HepG2 (cell line): ENCODE measurements around the gene IPMK.

Experiments
- CEBPG ChIP-seq: IDR thresholded peaks from 2 replicates; pipeline ENCODE4 v1.6.1; 2016
- MIER3 ChIP-seq: IDR thresholded peaks from 2 replicates; pipeline ENCODE4 v1.6.1; 2016; ENCODE audit warnings: missing compliant biosample characterization, borderline replicate concordance
- POLR2AphosphoS5 ChIP-seq: IDR thresholded peaks from 2 replicates; pipeline ENCODE4 v1.6.1; 2012; ENCODE audit warnings: low read depth, low read length
- REPIN1 ChIP-seq: sonication (generic); formaldehyde crosslinking; IDR thresholded peaks from 2 replicates; pipeline ENCODE4 v1.8.0; 2022; ENCODE audit warnings: missing genetic modification reagents, low read depth, mild to moderate bottlenecking, borderline replicate concordance
- SMARCC2 ChIP-seq: fragments of 450-650 bp; IDR thresholded peaks from 2 replicates; pipeline ENCODE4 v1.6.1; 2017; ENCODE audit warnings: antibody characterized with exemption, mild to moderate bottlenecking
- SUZ12 ChIP-seq: fragments of 150-350 bp; IDR thresholded peaks from 2 replicates; pipeline ENCODE4 v1.6.1; 2014; ENCODE audit warnings: low read depth, low read length
- ZIK1 ChIP-seq: sonication (generic); formaldehyde crosslinking; IDR thresholded peaks from 2 replicates; pipeline ENCODE4 v1.5.0; 2020; ENCODE audit warnings: mild to moderate bottlenecking, low read depth, missing genetic modification reagents, borderline replicate concordance
- TF ChIP-seq, protein P1 (sequence below): sonication (generic); formaldehyde crosslinking; IDR thresholded peaks from 2 replicates; pipeline ENCODE4 v1.9.0; 2021; ENCODE audit warnings: missing genetic modification reagents, borderline replicate concordance
- TF ChIP-seq, protein P2 (sequence below): sonication (generic); formaldehyde crosslinking; IDR thresholded peaks from 2 replicates; pipeline ENCODE4 v1.5.1; 2020; ENCODE audit warnings: mild to moderate bottlenecking, missing genetic modification reagents, moderate library complexity
- TF ChIP-seq, protein P3 (sequence below): sonication (generic); formaldehyde crosslinking; IDR thresholded peaks from 2 replicates; pipeline ENCODE4 v1.5.0; 2020; ENCODE audit warnings: mild to moderate bottlenecking, missing genetic modification reagents, moderate library complexity

GRCh38 chr10:58158806-58159205 is 108.9 kb downstream of the IPMK start:
- TF ChIP-seq POLR2AphosphoS5 (no peak), SUZ12 (no peak), MIER3 (CRISPR knock-in tag) (no peak), ZIK1 (no peak), CEBPG (CRISPR knock-in tag) (no peak), REPIN1 (CRISPR knock-in tag) (no peak), SMARCC2 (no peak)
- TF ChIP-seq, protein P1, sequence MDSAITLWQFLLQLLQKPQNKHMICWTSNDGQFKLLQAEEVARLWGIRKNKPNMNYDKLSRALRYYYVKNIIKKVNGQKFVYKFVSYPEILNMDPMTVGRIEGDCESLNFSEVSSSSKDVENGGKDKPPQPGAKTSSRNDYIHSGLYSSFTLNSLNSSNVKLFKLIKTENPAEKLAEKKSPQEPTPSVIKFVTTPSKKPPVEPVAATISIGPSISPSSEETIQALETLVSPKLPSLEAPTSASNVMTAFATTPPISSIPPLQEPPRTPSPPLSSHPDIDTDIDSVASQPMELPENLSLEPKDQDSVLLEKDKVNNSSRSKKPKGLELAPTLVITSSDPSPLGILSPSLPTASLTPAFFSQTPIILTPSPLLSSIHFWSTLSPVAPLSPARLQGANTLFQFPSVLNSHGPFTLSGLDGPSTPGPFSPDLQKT (CRISPR knock-in tag): no peak
- TF ChIP-seq, protein P2, sequence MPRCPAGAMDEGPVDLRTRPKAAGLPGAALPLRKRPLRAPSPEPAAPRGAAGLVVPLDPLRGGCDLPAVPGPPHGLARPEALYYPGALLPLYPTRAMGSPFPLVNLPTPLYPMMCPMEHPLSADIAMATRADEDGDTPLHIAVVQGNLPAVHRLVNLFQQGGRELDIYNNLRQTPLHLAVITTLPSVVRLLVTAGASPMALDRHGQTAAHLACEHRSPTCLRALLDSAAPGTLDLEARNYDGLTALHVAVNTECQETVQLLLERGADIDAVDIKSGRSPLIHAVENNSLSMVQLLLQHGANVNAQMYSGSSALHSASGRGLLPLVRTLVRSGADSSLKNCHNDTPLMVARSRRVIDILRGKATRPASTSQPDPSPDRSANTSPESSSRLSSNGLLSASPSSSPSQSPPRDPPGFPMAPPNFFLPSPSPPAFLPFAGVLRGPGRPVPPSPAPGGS: no peak
- TF ChIP-seq, protein P3, sequence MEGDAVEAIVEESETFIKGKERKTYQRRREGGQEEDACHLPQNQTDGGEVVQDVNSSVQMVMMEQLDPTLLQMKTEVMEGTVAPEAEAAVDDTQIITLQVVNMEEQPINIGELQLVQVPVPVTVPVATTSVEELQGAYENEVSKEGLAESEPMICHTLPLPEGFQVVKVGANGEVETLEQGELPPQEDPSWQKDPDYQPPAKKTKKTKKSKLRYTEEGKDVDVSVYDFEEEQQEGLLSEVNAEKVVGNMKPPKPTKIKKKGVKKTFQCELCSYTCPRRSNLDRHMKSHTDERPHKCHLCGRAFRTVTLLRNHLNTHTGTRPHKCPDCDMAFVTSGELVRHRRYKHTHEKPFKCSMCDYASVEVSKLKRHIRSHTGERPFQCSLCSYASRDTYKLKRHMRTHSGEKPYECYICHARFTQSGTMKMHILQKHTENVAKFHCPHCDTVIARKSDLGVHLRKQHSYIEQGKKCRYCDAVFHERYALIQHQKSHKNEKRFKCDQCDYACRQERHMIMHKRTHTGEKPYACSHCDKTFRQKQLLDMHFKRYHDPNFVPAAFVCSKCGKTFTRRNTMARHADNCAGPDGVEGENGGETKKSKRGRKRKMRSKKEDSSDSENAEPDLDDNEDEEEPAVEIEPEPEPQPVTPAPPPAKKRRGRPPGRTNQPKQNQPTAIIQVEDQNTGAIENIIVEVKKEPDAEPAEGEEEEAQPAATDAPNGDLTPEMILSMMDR: no peak
